GM10266 (cell line): ENCODE data around the gene WNT7B.

Experiments used
- DNase-seq: peaks from one replicate; pipeline ENCODE4 v3.0.0; 2012; ENCODE audit errors: extremely low spot score
- TF ChIP-seq, protein P1 (sequence below): IDR thresholded peaks from 2 replicates; pipeline ENCODE4 v1.5.1; 2012; ENCODE audit warnings: mild to moderate bottlenecking, low read depth; ENCODE audit not compliant: control insufficient read depth, insufficient read depth; ENCODE audit errors: missing control alignments

Gene WNT7B

DNA sequence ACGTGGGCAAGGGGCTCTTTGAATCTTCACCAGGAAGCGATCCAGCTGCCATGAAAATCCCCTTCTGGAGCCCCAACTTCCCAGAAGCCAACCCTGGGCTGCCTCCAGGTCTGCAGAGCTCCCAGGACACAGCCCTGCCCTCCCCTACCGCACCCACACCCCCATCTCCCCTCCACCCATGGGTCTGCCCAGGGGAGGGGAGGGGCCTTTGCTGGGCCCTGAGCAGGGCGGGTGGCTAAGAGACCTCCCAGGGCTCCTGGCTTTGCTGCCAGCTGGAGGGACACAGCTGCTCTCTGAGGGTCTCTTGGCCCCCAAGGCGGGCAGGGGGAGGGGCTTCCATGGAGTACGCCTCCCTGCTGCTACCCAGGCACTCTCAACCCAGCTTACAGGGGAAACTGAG lies 64.1 kb downstream of the WNT7B start:
- no peak for DNase-seq
- TF ChIP-seq, protein P1, sequence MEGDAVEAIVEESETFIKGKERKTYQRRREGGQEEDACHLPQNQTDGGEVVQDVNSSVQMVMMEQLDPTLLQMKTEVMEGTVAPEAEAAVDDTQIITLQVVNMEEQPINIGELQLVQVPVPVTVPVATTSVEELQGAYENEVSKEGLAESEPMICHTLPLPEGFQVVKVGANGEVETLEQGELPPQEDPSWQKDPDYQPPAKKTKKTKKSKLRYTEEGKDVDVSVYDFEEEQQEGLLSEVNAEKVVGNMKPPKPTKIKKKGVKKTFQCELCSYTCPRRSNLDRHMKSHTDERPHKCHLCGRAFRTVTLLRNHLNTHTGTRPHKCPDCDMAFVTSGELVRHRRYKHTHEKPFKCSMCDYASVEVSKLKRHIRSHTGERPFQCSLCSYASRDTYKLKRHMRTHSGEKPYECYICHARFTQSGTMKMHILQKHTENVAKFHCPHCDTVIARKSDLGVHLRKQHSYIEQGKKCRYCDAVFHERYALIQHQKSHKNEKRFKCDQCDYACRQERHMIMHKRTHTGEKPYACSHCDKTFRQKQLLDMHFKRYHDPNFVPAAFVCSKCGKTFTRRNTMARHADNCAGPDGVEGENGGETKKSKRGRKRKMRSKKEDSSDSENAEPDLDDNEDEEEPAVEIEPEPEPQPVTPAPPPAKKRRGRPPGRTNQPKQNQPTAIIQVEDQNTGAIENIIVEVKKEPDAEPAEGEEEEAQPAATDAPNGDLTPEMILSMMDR: no peak

DNA sequence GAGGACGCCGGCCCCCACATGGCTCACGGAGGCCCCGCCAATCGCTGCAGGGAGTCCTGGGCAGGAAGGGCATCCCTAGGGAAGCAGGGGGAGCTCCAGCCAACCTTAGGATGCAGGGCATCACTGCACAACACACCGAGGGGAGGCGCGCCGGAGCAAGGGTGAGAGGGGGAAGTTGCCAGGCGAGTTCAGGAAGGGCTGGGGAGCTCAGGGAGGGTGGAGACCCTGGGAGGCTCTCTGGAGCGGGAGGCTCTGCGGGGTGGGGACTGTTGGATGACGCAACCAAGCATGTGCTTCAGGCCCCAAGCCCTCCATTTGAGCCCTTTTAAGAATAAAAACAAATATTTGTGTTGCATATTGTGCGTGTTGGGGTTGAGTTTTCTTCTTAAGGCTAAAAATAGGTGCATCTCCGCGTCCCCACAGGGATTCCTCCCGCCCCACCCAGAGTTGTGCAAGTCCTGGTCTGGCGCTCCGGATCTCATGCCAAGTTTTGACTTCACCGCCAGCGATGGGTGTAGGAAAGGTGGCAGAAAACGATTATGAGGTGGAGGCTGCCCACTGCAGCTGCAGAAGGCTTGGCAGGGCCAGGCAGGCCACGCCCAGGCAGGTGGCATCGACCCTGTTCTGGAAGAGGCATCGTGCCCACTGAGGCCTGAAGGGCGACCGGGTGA lies 65.2 kb downstream of the WNT7B start:
- no peak for DNase-seq
- TF ChIP-seq, protein P1: no peak

DNA sequence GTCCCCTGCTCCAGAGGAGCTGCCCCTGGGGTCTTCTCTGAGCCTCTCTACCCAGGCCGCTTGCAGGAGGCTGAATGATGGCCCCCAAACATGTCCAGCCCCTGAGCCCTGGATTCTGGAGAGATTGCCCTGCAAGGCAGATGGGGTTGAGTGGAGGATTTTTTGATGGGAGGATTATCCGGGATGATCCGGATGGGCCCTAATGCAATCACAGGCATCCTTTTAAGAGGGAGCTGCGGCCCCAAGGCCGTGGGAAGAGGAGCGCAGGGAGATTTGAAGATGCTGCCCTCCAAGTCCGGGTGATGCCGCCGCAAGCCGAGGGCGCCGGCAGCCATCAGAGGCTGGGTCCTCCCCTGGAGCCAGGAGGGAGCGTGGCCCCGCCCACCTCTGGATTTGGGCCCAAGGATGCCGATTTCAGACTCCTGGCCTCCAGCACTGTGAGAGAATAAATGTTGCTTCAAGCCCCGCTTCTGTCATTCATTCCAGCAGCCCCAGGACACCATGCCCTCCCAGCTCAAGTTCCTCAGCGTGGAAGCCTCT lies 66.0 kb downstream of the WNT7B start:
- no peak for DNase-seq
- TF ChIP-seq, protein P1: no peak

DNA sequence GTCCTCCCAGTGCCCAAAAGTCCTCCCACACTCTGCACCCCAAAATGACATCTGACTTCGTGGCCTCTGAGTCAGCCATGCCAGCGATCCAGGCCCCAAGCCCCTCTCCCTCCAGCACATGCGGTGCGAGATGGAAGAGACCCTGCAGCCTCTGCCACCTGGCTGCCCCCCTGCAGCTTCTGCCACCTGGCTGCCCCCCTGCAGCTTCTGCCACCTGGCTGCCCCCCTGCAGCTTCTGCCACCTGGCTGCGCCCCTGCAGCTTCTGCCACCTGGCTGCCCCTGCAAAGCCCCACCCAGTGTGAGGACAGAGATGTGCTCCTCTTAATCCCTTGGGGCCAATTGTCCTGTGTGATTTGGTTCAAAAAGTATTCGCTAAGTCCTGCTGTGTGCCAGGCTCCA lies 68.0 kb downstream of the WNT7B start:
- TF ChIP-seq, protein P1: no peak
- DNase-seq: no peak

DNA sequence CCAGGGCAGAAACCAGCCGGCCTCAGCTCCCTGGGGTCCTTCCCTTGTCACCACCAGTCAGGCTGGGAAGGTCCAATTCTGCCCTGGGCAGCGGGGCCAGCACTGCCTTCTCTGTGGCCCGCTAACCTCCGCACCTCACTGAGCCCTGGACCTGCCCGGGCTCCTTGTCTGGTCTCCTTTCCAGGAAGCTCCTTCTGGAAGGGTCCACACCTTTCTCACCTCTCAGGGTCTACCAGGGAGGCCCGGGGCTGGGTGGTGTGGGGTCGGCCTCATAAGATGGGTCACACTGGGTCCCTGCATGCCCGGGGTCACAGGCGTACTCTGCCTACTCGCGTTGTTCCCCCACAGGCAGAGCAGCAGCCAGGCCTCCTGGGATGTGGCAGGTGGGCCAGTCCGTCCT lies 69.0 kb downstream of the WNT7B start:
- no peak for DNase-seq

DNA sequence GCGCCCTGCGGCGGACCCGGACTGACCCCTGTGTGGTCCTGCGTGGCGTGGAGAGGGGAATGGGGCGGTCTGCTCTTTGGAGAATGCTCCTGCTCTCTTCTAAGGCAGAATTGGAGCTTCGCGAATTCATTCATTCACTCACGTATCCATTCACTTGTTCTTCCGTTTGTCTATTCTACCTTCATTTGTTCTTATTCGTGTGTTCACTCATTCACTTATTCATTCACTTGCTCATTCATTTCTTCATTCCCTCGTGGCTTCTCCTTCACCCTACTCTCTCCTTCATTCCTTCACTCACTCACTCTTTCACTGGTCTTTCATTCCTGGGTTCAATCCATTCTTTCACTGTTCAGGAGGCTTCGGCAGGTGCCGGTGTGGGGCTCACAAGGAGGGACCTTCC lies 69.6 kb downstream of the WNT7B start:
- DNase-seq: no peak
- TF ChIP-seq, protein P1: no peak

More for the DNA sequence above, 69.0 kb downstream of the WNT7B start:
- TF ChIP-seq, protein P1: no peak

DNA sequence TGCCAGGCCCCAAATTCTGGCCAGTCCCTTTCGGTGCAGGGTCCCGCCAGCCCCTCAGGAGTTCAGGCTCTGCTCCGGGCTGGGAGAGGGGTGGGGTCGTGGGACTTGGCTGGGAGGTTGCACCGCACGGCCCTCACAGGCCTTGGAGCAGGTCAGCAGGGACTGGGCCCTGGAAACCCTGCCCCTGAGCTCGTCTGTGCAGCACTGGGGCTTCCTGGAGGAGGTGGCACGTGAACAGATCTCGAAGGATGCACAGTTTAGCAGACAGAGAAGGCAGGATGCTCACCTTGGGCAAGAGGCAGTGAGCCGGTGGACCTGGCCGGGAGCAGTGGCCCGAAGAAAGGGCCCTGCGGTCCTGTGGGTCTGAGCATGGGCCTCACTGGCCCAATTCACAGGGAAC lies 70.0 kb downstream of the WNT7B start:
- no peak for DNase-seq
- TF ChIP-seq, protein P1: no peak
